SH-SY5Y (cell line): ENCODE results near the gene LIN9.

Experiments used
- GATA2 ChIP-seq: IDR thresholded peaks from 2 replicates; pipeline ENCODE4 v1.6.1; 2011; ENCODE audit warnings: mild to moderate bottlenecking, low read depth, low read length
- GATA3 ChIP-seq: IDR thresholded peaks from 2 replicates; pipeline ENCODE4 v1.6.1; 2011; ENCODE audit warnings: low read depth, mild to moderate bottlenecking, low read length, moderate library complexity

- no peak for TF ChIP-seq GATA2
- TF ChIP-seq GATA3: no peak
These were observed 15.4 kb downstream of the LIN9 start for GRCh38 chr1:226293553-226293920.
